H1 (cell line): ENCODE measurements around the gene KRT4. TPM values are rescaled to one million over a fixed set of nuclear protein-coding genes. Genes with fewer than 3 reads are reported as not detected.

ENCODE experiments used
- CTCF ChIA-PET: fragments of 300-600 bp; sonication (Branson Sonifier 250); formaldehyde crosslinking; loops from one replicate; lab custom pipeline; 2021; ENCODE audit not compliant: partially characterized antibody; lab: Charles Lee
- POLR2A ChIA-PET: fragments of 300-600 bp; sonication (Branson Sonifier 250); formaldehyde crosslinking; loops from one replicate; lab custom pipeline; 2021; ENCODE audit warnings: inconsistent platforms; ENCODE audit not compliant: partially characterized antibody; lab: Charles Lee
- DNase-seq, 2 experiments: peaks; one replicate each; pipeline versions ENCODE4 v3.0.0 to v3.0.0-alpha.2; 2010 to 2022; ENCODE audit warnings: low spot score in 2 of 2, low read depth in 1 of 2, mixed read lengths in 1 of 2
- FAIRE-seq: peaks from 2 replicates; lab custom pipeline; 2011; peaks lifted over from hg19 to GRCh38; lab: Jason Lieb, UNC
- H2AFZ ChIP-seq: 2 replicates; pipeline ENCODE4 v1.8.1; 2012; ENCODE audit warnings: low read length, inconsistent platforms
- H2AK5ac ChIP-seq: 2 replicates; pipeline ENCODE4 v1.6.1; 2013; ENCODE audit warnings: low read depth, low read length
- H2BK120ac ChIP-seq: replicated peaks from 2 replicates; pipeline ENCODE3; 2013; ENCODE audit warnings: low read depth, low read length, inconsistent platforms
- H2BK12ac ChIP-seq: 2 replicates; pipeline ENCODE4 v1.6.1; 2013; ENCODE audit warnings: low read depth, low read length
- H2BK15ac ChIP-seq: 2 replicates; pipeline ENCODE4 v1.6.1; 2013; ENCODE audit warnings: low read length
- H2BK20ac ChIP-seq: 2 replicates; pipeline ENCODE4 v1.6.1; 2013; ENCODE audit warnings: low read length
- H2BK5ac ChIP-seq: 2 replicates; pipeline ENCODE4 v1.6.1; 2013; ENCODE audit warnings: low read depth, low read length
- H3K14ac ChIP-seq: 2 replicates; pipeline ENCODE4 v1.6.1; 2013; ENCODE audit warnings: inconsistent platforms; ENCODE audit not compliant: insufficient read length
- H3K18ac ChIP-seq: 2 replicates; pipeline ENCODE4 v1.6.1; 2013; ENCODE audit warnings: low read length; ENCODE audit errors: extremely low read depth
- H3K23ac ChIP-seq: 2 replicates; pipeline ENCODE4 v1.6.1; 2013; ENCODE audit warnings: inconsistent platforms; ENCODE audit not compliant: insufficient read length
- H3K23me2 ChIP-seq: 2 replicates; pipeline ENCODE4 v1.6.1; 2013; ENCODE audit warnings: low read depth, low read length
- H3K27ac ChIP-seq: 2 replicates; pipeline ENCODE4 v1.6.1; 2011; ENCODE audit warnings: low read depth, low read length, inconsistent platforms
- H3K27me3 ChIP-seq, 4 experiments: replicated peaks in 1 of 4; 1 replicate in 1 of 4; 2 replicates in 3 of 4; pipeline versions ENCODE4 v1.6.1 to v1.8.1; 2011 to 2013; ENCODE audit warnings: low read length in 3 of 4, mild to moderate bottlenecking in 3 of 4, inconsistent platforms in 2 of 4, mixed read lengths in 2 of 4, moderate library complexity in 1 of 4; ENCODE audit not compliant: control insufficient read depth in 3 of 4, insufficient read depth in 3 of 4; ENCODE audit errors: extremely low read depth in 1 of 4
- H3K36me3 ChIP-seq, 4 experiments: 2 replicates each; pipeline versions ENCODE4 v1.6.1 to v1.8.1; 2011 to 2013; ENCODE audit warnings: mild to moderate bottlenecking in 4 of 4, low read length in 3 of 4, moderate library complexity in 2 of 4, control low read depth in 1 of 4, inconsistent platforms in 1 of 4; ENCODE audit not compliant: insufficient read depth in 4 of 4, control insufficient read depth in 2 of 4
- H3K4ac ChIP-seq: replicated peaks from 2 replicates; pipeline ENCODE3; 2013; ENCODE audit warnings: low read length, low read depth, mixed read lengths, inconsistent platforms; ENCODE audit not compliant: insufficient read length
- H3K4me1 ChIP-seq, 4 experiments: replicated peaks in 1 of 4; 1 replicate in 1 of 4; 2 replicates in 3 of 4; pipeline versions ENCODE4 v1.6.1 to v1.8.1; 2011 to 2013; ENCODE audit warnings: low read length in 3 of 4, inconsistent platforms in 2 of 4, mixed read lengths in 1 of 4; ENCODE audit not compliant: insufficient read depth in 4 of 4, control insufficient read depth in 3 of 4
- H3K4me2 ChIP-seq, 2 experiments: 2 replicates each; pipeline versions ENCODE4 v1.6.1 to v1.8.1; 2011 to 2013; ENCODE audit warnings: low read depth in 2 of 2, low read length in 2 of 2, control low read depth in 1 of 2, inconsistent platforms in 1 of 2, mild to moderate bottlenecking in 1 of 2; ENCODE audit not compliant: insufficient read depth in 1 of 2
- H3K4me3 ChIP-seq, 4 experiments: fragments of 200-600, 300-600 bp in 1 of 4; sonication (generic), shearing (Covaris generic), sonication (Bioruptor Twin) in 1 of 4; 2 replicates each; pipeline versions ENCODE4 v1.5.1 to v1.8.1; 2011 to 2016; ENCODE audit warnings: low read length in 4 of 4, low read depth in 3 of 4, control low read depth in 2 of 4, inconsistent platforms in 2 of 4, mild to moderate bottlenecking in 2 of 4, mixed read lengths in 1 of 4, moderate library complexity in 1 of 4; ENCODE audit not compliant: insufficient read depth in 2 of 4; ENCODE audit errors: extremely low read depth in 1 of 4
- H3K56ac ChIP-seq: replicated peaks from 2 replicates; pipeline ENCODE3; 2013; ENCODE audit warnings: low read depth, mild to moderate bottlenecking, mixed read lengths, low read length, inconsistent platforms; ENCODE audit not compliant: insufficient read length
- H3K79me1 ChIP-seq: 2 replicates; pipeline ENCODE4 v1.6.1; 2013; ENCODE audit warnings: low read depth, low read length, control low read depth
- H3K79me2 ChIP-seq, 2 experiments: 2 replicates each; pipeline versions ENCODE4 v1.6.1 to v1.8.1; 2012 to 2013; ENCODE audit warnings: low read length in 2 of 2, mild to moderate bottlenecking in 2 of 2, inconsistent platforms in 1 of 2; ENCODE audit not compliant: insufficient read depth in 2 of 2, control insufficient read depth in 1 of 2
- H3K9ac ChIP-seq, 4 experiments: replicated peaks in 1 of 4; 1 replicate in 1 of 4; 2 replicates in 3 of 4; pipeline versions ENCODE4 v1.6.1 to v1.8.1; 2011 to 2013; ENCODE audit warnings: low read depth in 3 of 4, low read length in 3 of 4, control low read depth in 2 of 4, mild to moderate bottlenecking in 2 of 4, moderate library complexity in 2 of 4, inconsistent platforms in 1 of 4; ENCODE audit errors: extremely low read depth in 1 of 4
- H3K9me3 ChIP-seq, 2 experiments: 2 replicates each; pipeline versions ENCODE4 v1.6.1 to v1.8.1; 2012 to 2013; ENCODE audit warnings: mild to moderate bottlenecking in 2 of 2, moderate library complexity in 2 of 2, control low read depth in 1 of 2, inconsistent platforms in 1 of 2, low read depth in 1 of 2, low read length in 1 of 2, mixed read lengths in 1 of 2; ENCODE audit not compliant: insufficient read depth in 2 of 2
- H4K20me1 ChIP-seq, 2 experiments: replicated peaks in 1 of 2; 2 replicates each; pipeline versions ENCODE3 to v1.8.1; 2011 to 2013; ENCODE audit warnings: inconsistent platforms in 2 of 2, low read length in 2 of 2, mild to moderate bottlenecking in 1 of 2; ENCODE audit not compliant: insufficient read depth in 2 of 2, control insufficient read depth in 1 of 2
- H4K5ac ChIP-seq: 2 replicates; pipeline ENCODE4 v1.6.1; 2013; ENCODE audit warnings: low read length, low read depth, mixed read lengths, inconsistent platforms; ENCODE audit not compliant: insufficient read length
- H4K8ac ChIP-seq: 2 replicates; pipeline ENCODE4 v1.8.0; 2013; ENCODE audit warnings: mild to moderate bottlenecking, moderate library complexity, low read length, inconsistent platforms; ENCODE audit not compliant: insufficient read depth; ENCODE audit errors: extremely low read depth
- H4K91ac ChIP-seq: replicated peaks from 2 replicates; pipeline ENCODE3; 2013; ENCODE audit warnings: low read length, mixed read lengths, inconsistent platforms; ENCODE audit not compliant: insufficient read length
- EGR1 ChIP-seq: IDR thresholded peaks from 2 replicates; pipeline ENCODE4 v1.6.1; 2011; ENCODE audit warnings: low read depth, low read length, borderline replicate concordance
- RXRA ChIP-seq: IDR thresholded peaks from 2 replicates; pipeline ENCODE4 v1.6.1; 2011; ENCODE audit warnings: low read depth, mild to moderate bottlenecking, low read length, moderate library complexity; ENCODE audit not compliant: insufficient read depth
- WGBS, 2 experiments: shearing (Covaris generic) in 1 of 2; methylation state at CpG; one replicate each; pipeline versions ENCODE4 v1.1.6 to v1.1.7; 2013 to 2015; ENCODE audit warnings: low lambda C conversion rate in 2 of 2, mixed read lengths in 2 of 2, inconsistent platforms in 1 of 2, low coverage in 1 of 2, missing lambda C conversion rate in 1 of 2; ENCODE audit not compliant: insufficient replicate concordance in 2 of 2, insufficient coverage in 1 of 2, insufficient read length in 1 of 2; ENCODE audit errors: extremely low coverage in 1 of 2, missing lambda C conversion rate in 1 of 2; 5-methylcytosine and 5-hydroxymethylcytosine counted together
- polyA plus RNA-seq, 7 experiments: library from polyadenylated mRNA; depleted of rRNA in 3 of 7; stranded (reverse) in 5 of 7; unstranded in 2 of 7; fragments of >200 nt in 5 of 7; fragments of 200-250 nt in 2 of 7; gene quantifications; 1 replicate in 5 of 7; 2 replicates in 1 of 7; 4 replicates in 1 of 7; pipeline versions ENCODE4 v1.2.1 to v1.2.3, GENCODE V29; 2011 to 2013; ENCODE audit warnings: missing spikeins in 2 of 7, mixed read lengths in 2 of 7
- total RNA-seq: library from RNA; stranded (reverse); fragmentation: NEBNext Ultra II Directional; extraction: Animal tissue kit (Norgen Biotek cat#: 25700); gene quantifications from 2 replicates; pipeline ENCODE4 v1.2.1, GENCODE V29; 2021

Gene KRT4
- total and polyA plus RNA-seq, 2 of the 8 experiments (the other 6 are each of a cell fraction or from before 2014, with no cell fraction given) = not detected

GRCh38 chr12:52845946-52846345 is 32.0 kb upstream of the KRT4 start:
- no peak overlapping the region for H4K91ac ChIP-seq
- no peak overlapping the region for H2AFZ ChIP-seq
- H2BK20ac ChIP-seq = no peak overlapping the region
- POLR2A ChIA-PET = no interaction called here
- H4K20me1 ChIP-seq = no peaks in the 10 kb centered on the region
- no peak overlapping the region for H2AK5ac ChIP-seq
- no peaks in the 10 kb centered on the region for H3K36me3 ChIP-seq
- no peak overlapping the region for H3K56ac ChIP-seq
- H3K27ac ChIP-seq = no peak overlapping the region
- DNase-seq = no peak
- H2BK12ac ChIP-seq = no peak overlapping the region
- H3K18ac ChIP-seq = no peak overlapping the region
- no peak overlapping the region for H2BK120ac ChIP-seq
- no peaks in the 10 kb centered on the region for H3K79me2 ChIP-seq
- TF ChIP-seq EGR1 (no peak), RXRA (no peak)
- no peak overlapping the region for H2BK5ac ChIP-seq
- no peak overlapping the region for H3K4ac ChIP-seq
- H3K23me2 ChIP-seq = no peaks in the 10 kb centered on the region
- no peak overlapping the region for H3K9ac ChIP-seq
- H3K27me3 ChIP-seq = no peaks in the 10 kb centered on the region
- FAIRE-seq = no peak
- no peaks in the 10 kb centered on the region for H3K79me1 ChIP-seq
- no CpG with 5 or more reads among the region's 1 CpG for WGBS, 2 experiments
- no peak overlapping the region for H3K4me2 ChIP-seq
- CTCF ChIA-PET = interaction anchor here (0.7 to 1.4 kb wide), 2 partner anchors 20 to 134 kb away, joined by 5 to 7 read pairs; no protein-coding TSS in a partner anchor
- H3K4me1 ChIP-seq = no peaks in the 10 kb centered on the region
- no peak overlapping the region for H4K5ac ChIP-seq
- no peaks in the 10 kb centered on the region; a peak in 1 of 4 replicates for H3K9me3 ChIP-seq
- H3K14ac ChIP-seq = no peak overlapping the region
- H2BK15ac ChIP-seq = no peak overlapping the region
- H3K23ac ChIP-seq = no peak overlapping the region
- no peak overlapping the region for H3K4me3 ChIP-seq
- no peak overlapping the region for H4K8ac ChIP-seq
